GM12878 (cell line): ENCODE data around the gene DCN. TPM values are rescaled to one million over a fixed set of nuclear protein-coding genes. Genes with fewer than 3 reads are reported as not detected.

Experiments
- ATAC-seq: fragments of 200-7000 bp; cut with Tn5 transposase; 3 replicates; pipeline ENCODE4 v1.9.1; 2020; ENCODE audit warnings: mild to moderate bottlenecking, moderate library complexity
- BruUV-seq: library from RNA; stranded (reverse); fragments of 400-500 nt; replicated peaks from 2 replicates; lab custom pipeline; 2021; lab: Mats Ljungman, UMichigan
- CTCF ChIA-PET: fragments of 300-600 bp; sonication (Branson Sonifier 250); formaldehyde crosslinking; extraction: SDS; loops from one replicate; lab custom pipeline; 2021; ENCODE audit warnings: inconsistent platforms; lab: Yijun Ruan, JAX
- POLR2A ChIA-PET: fragments of 350-600 bp; formaldehyde crosslinking; extraction: SDS; loops from one replicate; lab custom pipeline; 2021; ENCODE audit warnings: inconsistent platforms; lab: Charles Lee
- RAD21 ChIA-PET: fragments of 300-600 bp; sonication (Branson Sonifier 250); formaldehyde crosslinking; loops from one replicate; lab custom pipeline; 2023; ENCODE audit warnings: antibody characterized with exemption; ENCODE audit not compliant: unreplicated experiment; lab: Charles Lee
- SMC1A ChIA-PET: fragments of 300-600 bp; sonication (Branson Sonifier 250); formaldehyde crosslinking; loops from one replicate; lab custom pipeline; 2023; ENCODE audit not compliant: unreplicated experiment, uncharacterized antibody; lab: Charles Lee
- DNase-seq: peaks from one replicate; pipeline ENCODE4 v3.0.0-alpha.2; 2011; ENCODE audit warnings: low read depth, low spot score
- FAIRE-seq: peaks from 3 replicates; lab custom pipeline; 2011; peaks lifted over from hg19 to GRCh38; lab: Jason Lieb, UNC
- H2AFZ ChIP-seq: 2 replicates; pipeline ENCODE4 v1.6.0; 2011; ENCODE audit warnings: low read depth, low read length, control low read depth; ENCODE audit not compliant: control insufficient read depth
- H3K27ac ChIP-seq: 2 replicates; pipeline ENCODE4 v1.5.1; 2011; ENCODE audit warnings: control low read depth; ENCODE audit not compliant: control insufficient read depth, insufficient read depth
- H3K27me3 ChIP-seq, 2 experiments: replicated peaks in 1 of 2; 2 replicates each; pipeline versions ENCODE4 v1.6.0 to v1.6.1; 2011; ENCODE audit warnings: low read length in 1 of 2; ENCODE audit not compliant: control insufficient read depth in 2 of 2, insufficient read depth in 2 of 2
- H3K36me3 ChIP-seq, 2 experiments: 2 replicates each; pipeline ENCODE4 v1.5.1; 2011; ENCODE audit warnings: low read length in 1 of 2; ENCODE audit not compliant: control insufficient read depth in 2 of 2, insufficient read depth in 2 of 2
- H3K4me1 ChIP-seq: 2 replicates; pipeline ENCODE4 v1.6.1; 2011; ENCODE audit warnings: mild to moderate bottlenecking, low read length, moderate library complexity, mixed read lengths; ENCODE audit not compliant: control insufficient read depth, insufficient read depth
- H3K4me2 ChIP-seq: 2 replicates; pipeline ENCODE4 v1.6.0; 2011; ENCODE audit warnings: control low read depth; ENCODE audit not compliant: control insufficient read depth, insufficient read depth
- H3K4me3 ChIP-seq: fragments of 200-600 bp; sonication (generic); 2 replicates; pipeline ENCODE4 v1.5.1; 2016
- H3K79me2 ChIP-seq: 2 replicates; pipeline ENCODE4 v1.6.0; 2011; ENCODE audit warnings: low read length; ENCODE audit not compliant: control insufficient read depth, insufficient read depth
- H3K9ac ChIP-seq: 2 replicates; pipeline ENCODE4 v1.8.0; 2011; ENCODE audit warnings: low read length, control low read depth, mixed read lengths; ENCODE audit not compliant: control insufficient read depth, insufficient read depth
- H3K9me3 ChIP-seq: replicated peaks from 3 replicates; pipeline ENCODE4 v1.5.1; 2011; ENCODE audit warnings: mild to moderate bottlenecking, low read length; ENCODE audit not compliant: control insufficient read depth, insufficient read depth
- H4K20me1 ChIP-seq: 2 replicates; pipeline ENCODE4 v1.6.0; 2011; ENCODE audit not compliant: control insufficient read depth, insufficient read depth
- ASH2L ChIP-seq: fragments of 300-600, 200-600 bp; sonication (generic); IDR thresholded peaks from 2 replicates; pipeline ENCODE4 v1.6.1; 2017; ENCODE audit warnings: low read depth, mild to moderate bottlenecking, borderline replicate concordance
- EED ChIP-seq: sonication (generic); IDR thresholded peaks from 2 replicates; pipeline ENCODE4 v1.6.1; 2016; ENCODE audit warnings: antibody characterized with exemption, low read depth
- EP300 ChIP-seq, 2 experiments: fragments of 150-350 bp in 1 of 2; IDR thresholded peaks; 2 replicates each; pipeline ENCODE4 v1.6.1; 2011 to 2012; ENCODE audit warnings: low read depth in 2 of 2, low read length in 2 of 2, borderline replicate concordance in 1 of 2, improper control_type of control experiment in 1 of 2, inconsistent platforms in 1 of 2; ENCODE audit not compliant: control insufficient read depth in 1 of 2
- FOXM1 ChIP-seq: IDR thresholded peaks from 2 replicates; pipeline ENCODE4 v1.6.1; 2012; ENCODE audit warnings: low read depth, mild to moderate bottlenecking, inconsistent platforms, low read length, moderate library complexity
- IKZF2 ChIP-seq, 2 experiments: fragments of 450-650 bp; IDR thresholded peaks; 2 replicates each; pipeline ENCODE4 v1.6.1; 2017; ENCODE audit warnings: mild to moderate bottlenecking in 2 of 2, moderate library complexity in 2 of 2
- MEF2A ChIP-seq: IDR thresholded peaks from 2 replicates; pipeline ENCODE4 v1.6.1; 2011; ENCODE audit warnings: low read depth, mild to moderate bottlenecking, low read length, moderate library complexity; ENCODE audit not compliant: insufficient read depth
- MLLT1 ChIP-seq: fragments of 450-650 bp; IDR thresholded peaks from 2 replicates; pipeline ENCODE4 v1.6.1; 2016; ENCODE audit warnings: mild to moderate bottlenecking
- PRDM15 ChIP-seq: fragments of 450-650 bp; formaldehyde crosslinking; IDR thresholded peaks from 2 replicates; pipeline ENCODE4 v1.4.0; 2020; ENCODE audit warnings: mild to moderate bottlenecking, moderate library complexity
- RAD21 ChIP-seq: IDR thresholded peaks from 2 replicates; pipeline ENCODE4 v1.6.1; 2011; ENCODE audit warnings: mild to moderate bottlenecking, low read depth, low read length, moderate library complexity; ENCODE audit not compliant: insufficient read depth
- TCF12 ChIP-seq: IDR thresholded peaks from 2 replicates; pipeline ENCODE4 v1.6.1; 2011; ENCODE audit warnings: low read depth, mild to moderate bottlenecking, low read length
- YY1 ChIP-seq: IDR thresholded peaks from 2 replicates; pipeline ENCODE4 v1.6.1; 2011; ENCODE audit warnings: low read depth, mild to moderate bottlenecking, low read length
- ZBTB40 ChIP-seq: fragments of 450-650 bp; IDR thresholded peaks from 2 replicates; pipeline ENCODE4 v1.6.1; 2016; ENCODE audit warnings: mild to moderate bottlenecking, moderate library complexity, borderline replicate concordance
- ZNF24 ChIP-seq: fragments of 450-650 bp; IDR thresholded peaks from 2 replicates; pipeline ENCODE4 v1.6.1; 2017; ENCODE audit warnings: antibody characterized with exemption, mild to moderate bottlenecking
- ZNF622 ChIP-seq: fragments of 450-650 bp; IDR thresholded peaks from 2 replicates; pipeline ENCODE4 v1.6.1; 2017; ENCODE audit warnings: mild to moderate bottlenecking, inconsistent platforms
- whole genome bisulfite sequencing: methylation state at CpG from one replicate; pipeline ENCODE4 v1.1.6; 2016; ENCODE audit warnings: low lambda C conversion rate; ENCODE audit not compliant: insufficient replicate concordance, insufficient coverage; ENCODE audit errors: missing lambda C conversion rate; 5-methylcytosine and 5-hydroxymethylcytosine counted together
- in situ Hi-C: fragments of 300-500 bp; cut with MboI; formaldehyde crosslinking; loops from 9 replicates; pipeline ENCODE4 v1.14.3; 2018; ENCODE audit warnings: mixed read lengths
- intact Hi-C: fragments of 100-400 bp; cut with micrococcal nuclease; formaldehyde crosslinking; loops from one replicate; pipeline ENCODE4 v1.14.2; 2022; ENCODE audit not compliant: unreplicated experiment
- polyA plus RNA-seq, 11 experiments: library from polyadenylated mRNA; depleted of rRNA in 4 of 11; unstranded in 6 of 11; stranded (reverse) in 5 of 11; fragments of >200 nt; fragmentation: Nextera tagmentation in 4 of 11; fragmentation: Illumina TruSeq in 1 of 11; extraction: Ambion mirVana in 4 of 11; extraction: Trizol in 1 of 11; gene quantifications; 1 replicate in 1 of 11; 2 replicates in 10 of 11; pipeline versions ENCODE4 v1.2.1 to v1.2.3, GENCODE V29; 2011 to 2016; ENCODE audit warnings: inconsistent platforms in 2 of 11, missing spikeins in 2 of 11, low read depth in 1 of 11
- total RNA-seq, 4 experiments: library from RNA; depleted of rRNA in 3 of 4; stranded (reverse); fragments of >200 nt in 3 of 4; fragmentation: Illumina TruSeq in 1 of 4; extraction: Trizol in 1 of 4; gene quantifications; 2 replicates each; pipeline versions ENCODE4 v1.2.1 to v1.2.3, GENCODE V29; 2013 to 2021

The DCN gene
- total and polyA plus RNA-seq, 10 of the 15 experiments (the other 5 are each of a cell fraction or from before 2014, with no cell fraction given): 0.07 to 2.1 (median 0.75) TPM; not detected in 6

- TF ChIP-seq PRDM15 (CRISPR knock-in tag): no peak
- no peak for TF ChIP-seq EED
- TF ChIP-seq, all 136 proteins: peak for 0
Measured at GRCh38 chr12:91205811-91206210, 23.2 kb upstream of the DCN start (continued).

GRCh38 chr12:91204421-91204820 is 21.8 kb upstream of the DCN start:
- Histone ChIP-seq H3K4me2 (no peak overlapping the region), H3K4me3 (no peak overlapping the region), H4K20me1 (no peaks in the 10 kb centered on the region), H3K4me1 (no peaks in the 10 kb centered on the region), H3K9ac (no peak overlapping the region), H3K27ac (no peak overlapping the region), H2AFZ (no peak overlapping the region), H3K9me3 (no peaks in the 10 kb centered on the region), H3K36me3 (no peaks in the 10 kb centered on the region), H3K27me3 (no peaks in the 10 kb centered on the region), H3K79me2 (no peaks in the 10 kb centered on the region)
- DNase-seq: no peak
- ATAC-seq: no peak
- FAIRE-seq: no peak
- in situ Hi-C loops (no loop called here), intact Hi-C loops (no loop called here)
- WGBS: 4% methylated on average over 4 of the region's 4 CpGs
- no TSS peak for BruUV-seq
- RAD21 ChIA-PET: no interaction called here
- CTCF ChIA-PET: interaction anchor here (0.6 kb wide), 1 partner anchor 292 kb away, joined by 3 read pairs; no protein-coding TSS in a partner anchor
- SMC1A ChIA-PET: interaction anchor here (1.3 kb wide), 1 partner anchor 122 kb away, joined by 3 read pairs; no protein-coding TSS in a partner anchor
- POLR2A ChIA-PET: no interaction called here
- TF ChIP-seq YY1: no peak
- no peak for TF ChIP-seq EED
- no peak for TF ChIP-seq FOXM1
- TF ChIP-seq ZNF622: no peak
- no peak for TF ChIP-seq RAD21
- no peak for TF ChIP-seq ZNF24
- no peak for TF ChIP-seq MLLT1
- no peak for TF ChIP-seq MEF2A
- TF ChIP-seq IKZF2 (IDR thresholded peaks at IDR 0.05): no peak
- no peak for TF ChIP-seq ASH2L
- TF ChIP-seq EP300 (IDR thresholded peaks at IDR 0.05; ENCODE audit: borderline replicate concordance in 1 of 2, control insufficient read depth in 1 of 2, low read depth in 2 of 2, low read length in 2 of 2): no peak
- no peak for TF ChIP-seq TCF12
- no peak for TF ChIP-seq ZBTB40
